Measurements from ENCODE around the gene AFF1. TPM values are rescaled to one million over a fixed set of nuclear protein-coding genes. Genes with fewer than 3 reads are reported as not detected.
A peak's percentile ranks its signal among the peaks of the same experiment; 100 is the strongest.

AFF1 gene
- total RNA-seq, 1 experiment from 2014 or later: 61.9 TPM

GRCh38 chr4:86924811-86925210, 10.0 kb upstream of the AFF1 start:
- ChIA-PET CTCF (interaction anchor here (0.6 to 5.3 kb wide), 4 partner anchors 10 to 195 kb away, joined by 3 to 61 read pairs (median 44); partner anchors contain the start of gene AFF1), POLR2A (interaction anchor here (0.7 to 7.6 kb wide), 8 partner anchors 11 to 197 kb away, joined by 3 to 146 read pairs (median 6); partner anchors contain the start of gene AFF1)
- intact Hi-C loops (cut with micrococcal nuclease): loop anchor here (5.0 kb wide), 1 partner anchor 312 kb away; no protein-coding TSS in a partner anchor
- peaks cover 62% of the 10 kb centered on the region for H3K4me1 Mint-ChIP-seq (ENCODE audit: insufficient read depth, unreplicated experiment)
- H3K4me3 Mint-ChIP-seq (ENCODE audit: unreplicated experiment): no peak overlapping the region
- no peaks in the 10 kb centered on the region for H3K27me3 Mint-ChIP-seq (ENCODE audit: insufficient read depth, unreplicated experiment)
- H3K9me3 Mint-ChIP-seq (ENCODE audit: unreplicated experiment): peaks cover 6% of the 10 kb centered on the region
- no TSS peak for BruUV-seq (replicated peaks)
- H3K27ac Mint-ChIP-seq (ENCODE audit: low read depth, unreplicated experiment): peak overlapping the region; percentile 14
- peaks cover 5% of the 10 kb centered on the region for H3K36me3 Mint-ChIP-seq (ENCODE audit: insufficient read depth, unreplicated experiment)
- DNase-seq (ENCODE audit: unreplicated experiment): peak; percentile 45
- TF ChIP-seq CTCF (IDR thresholded peaks at IDR 0.05; ENCODE audit: unreplicated experiment): no peak

GRCh38 chr4:86926435-86927086, 8.2 kb upstream of the AFF1 start:
- POLR2A ChIA-PET: interaction anchor here (1.1 to 5.2 kb wide), 16 partner anchors 11 to 431 kb away, joined by 3 to 111 read pairs (median 5); partner anchors contain the start of gene AFF1
- peak overlapping the region; percentile 88 for H3K27ac Mint-ChIP-seq (ENCODE audit: low read depth, unreplicated experiment)
- no peak for TF ChIP-seq CTCF (IDR thresholded peaks at IDR 0.05; ENCODE audit: unreplicated experiment)
- no TSS peak for BruUV-seq (replicated peaks)
- intact Hi-C loops (cut with micrococcal nuclease): no loop called here
- CTCF ChIA-PET: interaction anchor here (0.7 to 1.7 kb wide), 3 partner anchors 28 to 167 kb away, joined by 4 to 9 read pairs (median 4); no protein-coding TSS in a partner anchor
- peaks cover 12% of the 10 kb centered on the region for H3K36me3 Mint-ChIP-seq (ENCODE audit: insufficient read depth, unreplicated experiment)
- DNase-seq (ENCODE audit: unreplicated experiment): peak; percentile 30
- H3K27me3 Mint-ChIP-seq (ENCODE audit: insufficient read depth, unreplicated experiment): no peaks in the 10 kb centered on the region
- H3K4me1 Mint-ChIP-seq (ENCODE audit: insufficient read depth, unreplicated experiment): peaks cover 59% of the 10 kb centered on the region
- H3K9me3 Mint-ChIP-seq (ENCODE audit: unreplicated experiment): no peaks in the 10 kb centered on the region
- peak overlapping the region; percentile 20 for H3K4me3 Mint-ChIP-seq (ENCODE audit: unreplicated experiment)

- DNase-seq (ENCODE audit: unreplicated experiment): peak; percentile 99
- H3K27me3 Mint-ChIP-seq (ENCODE audit: insufficient read depth, unreplicated experiment): no peaks in the 10 kb centered on the region
- H3K4me1 Mint-ChIP-seq (ENCODE audit: insufficient read depth, unreplicated experiment): peaks cover 45% of the 10 kb centered on the region
- H3K27ac Mint-ChIP-seq (ENCODE audit: low read depth, unreplicated experiment): peak overlapping the region; percentile 88
- no peaks in the 10 kb centered on the region for H3K9me3 Mint-ChIP-seq (ENCODE audit: unreplicated experiment)
- intact Hi-C loops (cut with micrococcal nuclease): no loop called here
- TF ChIP-seq CTCF (IDR thresholded peaks at IDR 0.05; ENCODE audit: unreplicated experiment): no peak
- POLR2A ChIA-PET: interaction anchor here (0.6 to 5.2 kb wide), 40 partner anchors 8 to 1080 kb away, joined by 3 to 111 read pairs (median 4); partner anchors contain the start of genes AFF1 and HSD17B11
- CTCF ChIA-PET: interaction anchor here (0.6 to 1.7 kb wide), 10 partner anchors 15 to 1560 kb away, joined by 3 to 4 read pairs (median 3); no protein-coding TSS in a partner anchor
- peaks cover 19% of the 10 kb centered on the region for H3K36me3 Mint-ChIP-seq (ENCODE audit: insufficient read depth, unreplicated experiment)
- peak overlapping the region; percentile 32 for H3K4me3 Mint-ChIP-seq (ENCODE audit: unreplicated experiment)
- BruUV-seq (replicated peaks): no TSS peak
These were observed 6.9 kb upstream of the AFF1 start for GRCh38 chr4:86927843-86928395.

Measured in MCF 10A (cell line).